Spleen (tissue), 7 donors: ENCODE measurements around the gene ZNF600.

Source experiments
- CTCF ChIP-seq, 11 experiments: fragments of 200-600 bp in 7 of 11; fragments of 450-650 bp in 4 of 11; sonication (generic) in 4 of 11; IDR thresholded peaks in 8 of 11; conservative IDR thresholded peaks in 3 of 11; 1 replicate in 7 of 11; 2 replicates in 4 of 11; pipeline versions ENCODE4 v1.4.0 to v1.8.0; 2016 to 2021; ENCODE audit warnings: antibody characterized with exemption in 11 of 11, inconsistent platforms in 4 of 11, mild to moderate bottlenecking in 1 of 11
- POLR2A ChIP-seq, 3 donors: fragments of 450-650 bp; IDR thresholded peaks; one replicate each; pipeline ENCODE4 v1.5.1; 2017; ENCODE audit warnings: antibody characterized with exemption in 3 of 3, mild to moderate bottlenecking in 1 of 3
- donor health status: DM: no; HTN: no; CAD: no; lungs with moderate emphysema.
- donor health status: DM: no; HTN: no; CAD: no.
- donor health status: DM: no; HTN: no; CAD: no.

- no peak for TF ChIP-seq POLR2A (IDR thresholded peaks at IDR 0.05)
- no peak for TF ChIP-seq CTCF (IDR thresholded peaks at IDR 0.05 in 8 of 11, conservative IDR thresholded peaks at IDR 0.05 in 3 of 11)
Measured at GRCh38 chr19:52825765-52826164, 39.2 kb upstream of the ZNF600 start.
